Chondrocyte (in vitro differentiated cells): ENCODE measurements around the gene RGMA. TPM values are rescaled to one million over a fixed set of nuclear protein-coding genes. Genes with fewer than 3 reads are reported as not detected.

ENCODE experiments used
- DNase-seq: peaks from one replicate; pipeline ENCODE4 v3.0.0; 2021; ENCODE audit warnings: mixed read lengths, low spot score
- H3K27ac Mint-ChIP-seq: one replicate; pipeline ENCODE4 v1.8.0; 2021; ENCODE audit warnings: mild to moderate bottlenecking, moderate library complexity, mixed read lengths; ENCODE audit not compliant: unreplicated experiment
- H3K27me3 Mint-ChIP-seq: 2 replicates; pipeline ENCODE4 v1.8.0; 2021; ENCODE audit warnings: low read depth, mixed read lengths
- H3K36me3 Mint-ChIP-seq: 2 replicates; pipeline ENCODE4 v1.8.0; 2021; ENCODE audit warnings: low read depth, mixed read lengths
- H3K4me1 Mint-ChIP-seq: 2 replicates; pipeline ENCODE4 v1.8.0; 2021; ENCODE audit warnings: low read depth, mild to moderate bottlenecking, mixed read lengths
- H3K4me3 Mint-ChIP-seq: one replicate; pipeline ENCODE4 v1.8.0; 2021; ENCODE audit warnings: mild to moderate bottlenecking, moderate library complexity, mixed read lengths; ENCODE audit not compliant: unreplicated experiment
- H3K9me3 Mint-ChIP-seq: 2 replicates; pipeline ENCODE4 v1.8.0; 2021; ENCODE audit warnings: low read depth, mixed read lengths
- long read RNA-seq: library from polyadenylated mRNA; stranded (forward); transcript quantifications from one replicate; pipeline ENCODE4 v2.0.0, GENCODE V29; 2021
- total RNA-seq: library from RNA; stranded (reverse); gene quantifications from 3 replicates; pipeline ENCODE4 v1.2.1, GENCODE V29; 2021
- TF ChIP-seq, protein P1 (sequence below): fragments of 200-600 bp; sonication (generic); IDR thresholded peaks from 2 replicates; pipeline ENCODE4 v1.5.0; 2021; ENCODE audit warnings: antibody characterized with exemption, mild to moderate bottlenecking, moderate library complexity

Gene RGMA, protein sequence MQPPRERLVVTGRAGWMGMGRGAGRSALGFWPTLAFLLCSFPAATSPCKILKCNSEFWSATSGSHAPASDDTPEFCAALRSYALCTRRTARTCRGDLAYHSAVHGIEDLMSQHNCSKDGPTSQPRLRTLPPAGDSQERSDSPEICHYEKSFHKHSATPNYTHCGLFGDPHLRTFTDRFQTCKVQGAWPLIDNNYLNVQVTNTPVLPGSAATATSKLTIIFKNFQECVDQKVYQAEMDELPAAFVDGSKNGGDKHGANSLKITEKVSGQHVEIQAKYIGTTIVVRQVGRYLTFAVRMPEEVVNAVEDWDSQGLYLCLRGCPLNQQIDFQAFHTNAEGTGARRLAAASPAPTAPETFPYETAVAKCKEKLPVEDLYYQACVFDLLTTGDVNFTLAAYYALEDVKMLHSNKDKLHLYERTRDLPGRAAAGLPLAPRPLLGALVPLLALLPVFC
- total RNA-seq, result 13.0 to 26.2 TPM (median 15.6 TPM) in 3 replicates
- long read RNA-seq, full-length matches to known transcripts, result 4 of 5 reads
- long read RNA-seq, partial matches to known transcripts, result 1 of 5 reads
- long read RNA-seq, other reads (novel, unspliced or antisense), result 0 of 5 reads

DNA sequence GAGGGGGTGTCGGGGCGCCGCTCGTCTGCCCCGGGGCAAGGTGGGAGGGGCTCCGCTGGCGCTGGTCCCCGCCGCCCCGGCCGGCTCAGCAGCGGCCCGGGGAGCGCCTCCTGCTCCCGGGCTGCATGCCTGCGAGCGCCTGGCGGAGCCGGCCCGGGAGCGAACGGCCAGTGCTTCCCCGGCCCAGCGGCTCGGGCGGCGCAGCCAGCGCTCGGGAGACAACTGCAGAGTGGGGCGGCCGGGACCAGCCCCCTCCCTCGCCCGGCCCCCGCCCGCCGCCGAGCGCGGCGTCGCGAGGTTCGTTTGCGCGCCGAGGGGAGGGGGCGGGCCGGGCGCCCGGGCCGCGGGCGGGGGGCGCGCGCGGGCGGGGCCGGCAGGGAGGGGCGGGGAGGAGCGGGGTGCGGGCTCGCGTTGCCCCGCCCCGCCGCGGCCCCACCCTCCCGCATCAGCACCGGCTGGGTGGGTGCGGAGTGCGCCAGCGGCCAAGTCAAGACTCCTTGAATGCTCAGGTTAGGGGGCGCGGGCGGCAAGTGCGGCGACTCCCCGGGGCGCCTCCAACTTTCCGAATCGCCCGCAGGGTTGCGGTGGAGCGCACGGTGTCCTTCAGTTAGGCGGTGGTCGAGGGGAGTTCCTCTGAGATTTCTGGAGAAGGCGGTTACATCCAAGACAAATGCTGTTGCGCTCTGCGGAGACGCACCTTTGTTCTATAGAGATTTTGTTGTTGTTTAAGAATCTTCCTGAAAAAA, at the start of gene RGMA:
TSS of gene RGMA (minus strand) at position 231 of the 746 bp plus-strand sequence. CDS start 279 bp downstream, outside the sequence.
- peaks cover 19% of the 10 kb centered on the region for H3K27me3 Mint-ChIP-seq
- H3K9me3 Mint-ChIP-seq, result no peaks in the 10 kb centered on the region
- peak within 1 kb of the TSS; percentile 28 for H3K27ac Mint-ChIP-seq
- no peak for DNase-seq
- peak within 1 kb of the TSS; percentile 77 for H3K4me3 Mint-ChIP-seq
- H3K36me3 Mint-ChIP-seq, result peaks cover 2% of the 10 kb centered on the region
- TF ChIP-seq, protein P1, sequence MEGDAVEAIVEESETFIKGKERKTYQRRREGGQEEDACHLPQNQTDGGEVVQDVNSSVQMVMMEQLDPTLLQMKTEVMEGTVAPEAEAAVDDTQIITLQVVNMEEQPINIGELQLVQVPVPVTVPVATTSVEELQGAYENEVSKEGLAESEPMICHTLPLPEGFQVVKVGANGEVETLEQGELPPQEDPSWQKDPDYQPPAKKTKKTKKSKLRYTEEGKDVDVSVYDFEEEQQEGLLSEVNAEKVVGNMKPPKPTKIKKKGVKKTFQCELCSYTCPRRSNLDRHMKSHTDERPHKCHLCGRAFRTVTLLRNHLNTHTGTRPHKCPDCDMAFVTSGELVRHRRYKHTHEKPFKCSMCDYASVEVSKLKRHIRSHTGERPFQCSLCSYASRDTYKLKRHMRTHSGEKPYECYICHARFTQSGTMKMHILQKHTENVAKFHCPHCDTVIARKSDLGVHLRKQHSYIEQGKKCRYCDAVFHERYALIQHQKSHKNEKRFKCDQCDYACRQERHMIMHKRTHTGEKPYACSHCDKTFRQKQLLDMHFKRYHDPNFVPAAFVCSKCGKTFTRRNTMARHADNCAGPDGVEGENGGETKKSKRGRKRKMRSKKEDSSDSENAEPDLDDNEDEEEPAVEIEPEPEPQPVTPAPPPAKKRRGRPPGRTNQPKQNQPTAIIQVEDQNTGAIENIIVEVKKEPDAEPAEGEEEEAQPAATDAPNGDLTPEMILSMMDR, result no peak
- H3K4me1 Mint-ChIP-seq, result peaks cover 30% of the 10 kb centered on the region

DNA sequence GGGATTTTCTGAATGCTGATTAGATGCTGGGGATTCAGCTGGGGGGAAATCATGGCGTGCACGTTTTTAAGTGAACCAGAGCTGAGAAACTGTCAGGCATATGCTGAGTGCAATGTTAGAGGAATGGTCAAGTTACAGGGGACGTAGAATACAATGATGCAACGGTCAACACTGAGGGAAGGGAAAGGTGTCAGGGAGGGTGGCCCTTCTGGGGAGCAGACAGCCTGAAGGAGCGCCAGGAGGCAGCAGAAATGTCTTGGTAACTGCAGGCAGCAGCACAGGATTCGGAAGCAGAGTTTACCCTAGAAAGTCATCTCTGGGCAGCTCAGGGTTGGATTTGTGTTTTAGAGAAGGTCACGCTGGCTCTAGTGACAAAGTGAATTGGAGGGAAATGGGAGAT, 47.6 kb upstream of the RGMA start:
- Mint-ChIP-seq H3K27me3 (peaks cover 12% of the 10 kb centered on the region), H3K27ac (no peak overlapping the region), H3K4me3 (no peak overlapping the region), H3K36me3 (no peaks in the 10 kb centered on the region), H3K9me3 (no peaks in the 10 kb centered on the region), H3K4me1 (no peaks in the 10 kb centered on the region)
- TF ChIP-seq, protein P1, result no peak
- DNase-seq, result no peak

DNA sequence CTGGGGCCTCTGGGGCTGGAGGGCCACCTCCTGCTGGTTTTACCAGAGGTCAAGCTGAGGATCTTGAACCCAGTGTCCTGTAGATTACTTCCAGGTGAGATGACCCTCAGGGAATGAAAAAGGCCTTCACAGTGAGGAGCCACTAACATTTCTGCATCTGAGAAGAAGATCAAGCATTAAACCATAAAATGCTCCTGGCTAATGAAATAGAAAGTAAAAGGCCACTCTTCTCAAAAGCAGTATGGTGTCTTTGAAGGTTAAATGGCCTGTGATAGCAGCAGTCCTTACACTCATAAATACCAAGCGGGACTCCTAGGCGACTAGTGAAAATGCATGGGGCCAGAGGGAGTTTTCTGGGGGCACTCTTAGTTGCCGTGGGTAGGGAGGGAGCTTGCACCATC, 47.0 kb upstream of the RGMA start:
- Mint-ChIP-seq H3K9me3 (no peaks in the 10 kb centered on the region), H3K27ac (no peak overlapping the region), H3K27me3 (peaks cover 12% of the 10 kb centered on the region), H3K4me3 (no peak overlapping the region), H3K36me3 (no peaks in the 10 kb centered on the region), H3K4me1 (no peaks in the 10 kb centered on the region)
- no peak for DNase-seq
- TF ChIP-seq, protein P1, result no peak

DNA sequence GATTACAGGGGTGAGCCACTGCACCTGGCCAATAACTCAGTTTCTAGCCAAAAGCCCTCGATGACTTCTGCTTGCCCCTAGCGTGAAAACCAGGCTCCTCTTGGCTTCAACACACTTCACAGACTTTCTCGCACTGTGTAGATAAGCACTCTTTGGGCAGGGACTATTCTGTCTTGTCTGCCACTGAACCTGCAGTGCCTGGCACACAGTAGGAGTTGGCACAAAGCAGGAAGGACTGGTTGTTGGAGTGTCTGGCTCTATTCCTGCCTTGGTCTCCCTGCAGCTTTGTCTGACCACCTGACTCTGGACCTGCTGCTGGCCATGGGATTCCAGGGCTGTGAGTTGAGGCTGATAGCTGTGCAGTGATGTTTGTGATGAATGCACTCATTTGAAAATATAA, 46.4 kb upstream of the RGMA start:
- no peaks in the 10 kb centered on the region for H3K36me3 Mint-ChIP-seq
- H3K27me3 Mint-ChIP-seq, result peaks cover 12% of the 10 kb centered on the region
- DNase-seq, result no peak
- no peaks in the 10 kb centered on the region for H3K4me1 Mint-ChIP-seq
- H3K27ac Mint-ChIP-seq, result no peak overlapping the region
- no peaks in the 10 kb centered on the region for H3K9me3 Mint-ChIP-seq
- H3K4me3 Mint-ChIP-seq, result no peak overlapping the region
- TF ChIP-seq, protein P1, result no peak

DNA sequence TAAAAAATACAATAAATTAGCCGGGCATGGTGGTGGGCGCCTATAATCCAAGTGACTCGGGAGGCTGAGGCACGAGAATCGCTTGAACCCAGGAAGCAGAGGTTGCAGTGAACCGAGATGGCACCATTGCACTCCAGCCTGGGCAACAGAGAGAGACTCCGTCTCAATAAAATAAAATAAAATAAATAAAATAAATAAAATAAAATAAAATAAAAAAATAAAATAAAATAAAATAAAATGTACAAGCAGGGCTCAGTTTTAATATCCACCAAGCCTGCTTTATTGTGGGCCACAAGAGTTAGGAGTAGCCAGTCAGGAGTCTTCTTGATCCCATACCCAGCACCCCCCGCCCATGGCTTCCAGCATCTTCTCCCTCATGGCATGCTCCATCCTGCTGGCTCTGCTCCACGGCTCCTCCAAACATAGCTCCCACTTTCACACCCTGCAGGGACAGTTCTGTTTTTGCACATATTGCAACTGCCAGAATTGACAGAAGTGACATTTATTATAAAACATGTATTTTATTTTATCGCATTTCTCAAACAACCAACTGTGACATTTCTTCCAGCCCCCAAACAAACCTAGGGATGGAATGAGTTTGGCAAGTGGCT, 42.6 kb upstream of the RGMA start:
- Mint-ChIP-seq H3K27me3 (peaks cover 8% of the 10 kb centered on the region), H3K4me1 (peaks cover 7% of the 10 kb centered on the region), H3K9me3 (no peaks in the 10 kb centered on the region), H3K4me3 (no peak overlapping the region), H3K27ac (no peak overlapping the region), H3K36me3 (no peaks in the 10 kb centered on the region)
- DNase-seq, result no peak
- TF ChIP-seq, protein P1, result no peak
